Amniotic epithelial cell (primary cell): Measurements from ENCODE around the gene PROX2.

Experiments used
- DNase-seq: peaks from one replicate; pipeline ENCODE4 v3.0.0-alpha.2; 2010; ENCODE audit warnings: low read depth

The PROX2 gene

DNA sequence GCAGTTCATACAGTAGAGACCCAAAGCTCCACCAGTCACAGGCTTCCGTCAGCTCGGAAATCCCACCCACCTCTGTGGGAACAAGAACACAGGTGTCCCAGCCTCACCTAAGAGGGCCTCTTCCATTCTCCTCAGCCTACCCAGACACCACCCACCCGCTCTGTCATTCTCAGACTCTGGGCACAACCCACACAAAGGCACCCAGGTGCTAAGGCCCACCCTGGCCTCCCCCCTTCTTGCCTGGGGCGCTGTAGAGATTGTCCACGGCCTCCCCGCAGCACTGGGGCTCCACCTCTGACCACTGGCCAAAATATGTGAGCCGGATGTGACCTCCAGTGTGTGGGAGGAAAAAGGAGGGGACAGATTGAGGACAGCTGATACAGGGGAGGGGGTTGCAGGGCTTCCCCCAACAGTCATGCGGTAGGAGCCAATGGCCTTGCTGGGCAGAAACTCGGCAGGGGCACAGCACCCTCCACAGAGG is 33.0 kb upstream of the PROX2 start:
- no peak for DNase-seq

DNA sequence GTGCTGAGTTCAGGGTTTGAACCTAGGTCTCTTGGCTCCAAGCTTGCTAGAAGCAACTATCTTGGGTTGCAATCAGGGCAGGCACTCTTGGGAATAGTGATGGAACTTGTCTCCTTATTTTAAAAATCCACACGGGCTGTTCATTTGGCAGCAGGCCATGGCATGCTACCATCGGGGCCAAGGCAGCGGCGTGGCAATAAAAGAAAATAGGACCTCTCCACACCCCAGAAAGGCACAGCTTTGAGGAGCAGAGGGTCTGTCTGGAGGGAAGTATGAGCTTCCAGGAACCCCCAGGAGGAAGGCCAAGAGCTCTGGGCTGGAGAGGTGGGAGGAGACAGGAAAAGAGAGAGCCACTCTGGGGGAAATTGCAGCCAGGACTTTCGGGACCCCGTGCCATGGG is 31.8 kb upstream of the PROX2 start:
- DNase-seq = no peak

DNA sequence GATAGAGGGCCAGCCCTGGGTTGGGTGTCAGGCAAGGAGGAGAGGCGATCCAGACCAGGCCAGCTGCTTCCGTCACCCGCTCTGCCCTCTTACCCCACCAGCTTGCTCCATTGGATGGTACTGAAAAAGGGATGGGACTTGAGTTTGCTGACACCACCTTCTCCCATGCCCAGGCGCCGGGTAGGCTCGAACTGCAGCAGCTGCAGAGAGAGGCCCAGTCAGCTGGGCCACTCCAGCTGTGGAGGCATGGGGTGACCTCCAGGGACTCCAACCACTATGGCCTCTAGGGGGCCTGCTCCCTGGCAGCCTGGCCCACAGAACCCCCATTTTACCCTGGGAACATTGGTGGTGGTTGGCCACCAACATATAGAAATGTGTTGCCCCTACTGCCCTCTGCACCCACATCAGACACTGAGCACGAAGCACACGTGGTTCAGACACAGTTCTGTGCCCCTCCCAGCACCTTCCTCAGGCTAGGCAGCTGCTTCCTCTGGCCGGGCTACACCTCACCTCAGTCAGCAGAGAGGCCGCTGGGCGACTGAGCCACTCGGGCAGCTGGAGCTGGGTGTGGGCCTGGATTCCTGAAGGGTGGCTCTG is 31.1 kb upstream of the PROX2 start:
- DNase-seq = no peak

DNA sequence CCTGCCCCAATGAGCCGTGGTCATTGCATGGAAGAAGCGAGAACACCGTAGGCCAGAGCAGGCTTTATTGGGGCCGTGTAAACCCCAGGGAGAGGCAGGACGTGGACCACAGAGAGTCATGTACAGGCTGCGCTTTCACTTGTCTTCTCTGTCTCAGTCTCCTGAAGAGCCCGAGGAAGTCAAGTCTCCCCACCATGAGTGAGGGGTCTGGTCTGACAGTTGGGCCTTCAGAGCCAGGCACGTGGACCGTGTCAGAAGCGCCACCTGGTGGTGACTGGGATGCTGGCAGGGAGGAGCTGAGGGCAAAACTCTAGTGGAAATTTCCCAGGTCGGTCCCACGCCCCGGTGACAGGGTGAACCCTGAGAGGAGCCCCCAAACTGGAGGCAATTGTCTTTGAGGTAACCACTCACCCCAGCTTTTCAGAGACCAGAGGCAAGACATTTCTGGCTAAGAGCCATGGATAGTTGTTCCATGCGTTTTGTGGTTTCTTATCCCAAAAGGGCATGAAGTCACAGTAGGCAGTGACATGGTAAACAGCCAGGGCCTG is 29.7 kb upstream of the PROX2 start:
- DNase-seq = peak; percentile 33

DNA sequence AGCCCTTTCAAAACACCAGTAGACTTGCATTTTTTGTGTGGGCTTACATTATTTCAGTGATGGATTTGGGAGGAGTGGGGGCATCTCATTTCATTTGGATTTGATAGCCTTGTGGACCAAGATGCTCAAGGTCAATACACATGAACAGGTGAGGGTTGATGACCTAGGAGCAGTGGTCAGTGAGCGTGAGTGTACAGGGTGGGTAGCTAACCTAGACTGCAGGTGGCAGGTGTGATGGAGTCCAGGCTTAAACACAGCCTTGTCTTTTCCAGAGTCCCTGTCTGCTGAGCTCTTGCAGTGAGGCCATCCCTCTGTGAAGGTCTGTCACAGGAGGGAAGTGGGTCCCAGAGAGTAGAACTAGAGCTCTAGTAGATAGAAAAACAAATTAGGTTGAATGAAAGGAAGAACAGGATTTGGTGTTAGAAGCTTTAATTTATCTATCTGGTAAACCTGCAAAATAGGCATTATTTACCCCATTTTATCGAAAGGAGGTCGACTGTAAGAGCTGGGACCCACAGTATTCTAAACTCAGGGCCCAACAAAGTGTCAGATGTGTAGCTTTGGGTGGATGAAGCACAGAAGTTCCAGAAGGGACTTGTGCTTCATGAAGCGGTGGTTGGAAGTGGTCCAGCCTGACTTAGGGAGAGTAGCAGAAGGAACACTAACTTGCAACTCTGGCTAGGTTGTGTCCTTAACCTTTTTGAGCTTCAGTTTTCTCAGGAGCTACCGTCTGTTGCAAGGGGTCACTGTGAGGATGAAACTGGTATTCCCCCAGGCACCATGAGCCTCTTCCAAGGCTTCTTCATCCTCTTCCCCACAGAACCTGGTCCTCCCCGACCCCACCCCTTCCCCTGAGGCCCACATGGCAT is 28.9 kb upstream of the PROX2 start:
- DNase-seq = no peak

DNA sequence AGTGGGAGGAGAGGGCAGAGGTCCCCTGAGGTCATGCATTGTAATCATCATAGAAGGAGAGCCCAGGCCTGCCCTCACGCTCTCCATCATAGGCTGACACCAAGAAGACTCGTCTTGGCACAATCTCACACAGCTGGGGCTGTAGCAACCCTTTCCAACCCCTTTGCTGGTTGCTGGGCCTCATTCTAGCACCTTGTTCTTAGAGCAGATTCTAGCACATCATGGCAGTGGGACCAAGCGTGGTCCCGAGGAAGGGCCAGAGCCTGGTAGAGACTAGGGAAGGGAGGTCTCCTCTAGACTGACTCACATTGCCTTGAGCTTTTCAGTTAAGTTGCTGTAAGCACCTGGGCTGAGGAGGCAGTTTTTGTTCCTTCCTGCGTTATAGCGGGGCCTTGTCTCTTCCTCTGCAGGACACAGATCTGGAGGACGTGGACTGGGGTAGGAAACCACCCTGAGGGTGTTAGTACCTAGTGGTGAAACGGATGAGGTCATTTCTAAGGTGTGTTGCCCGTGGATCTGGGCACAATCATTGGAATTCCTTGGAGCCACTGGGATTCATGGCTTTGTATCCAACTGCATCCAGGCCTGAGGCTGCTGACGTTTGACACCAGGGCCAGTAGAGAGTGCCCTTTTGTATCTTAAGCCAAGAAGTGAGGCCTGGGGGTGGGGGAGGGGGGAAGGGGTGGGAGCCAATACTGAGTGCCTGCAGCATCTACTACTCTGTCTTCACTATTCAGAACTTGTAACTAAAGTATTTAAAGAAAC is 27.2 kb upstream of the PROX2 start:
- no peak for DNase-seq

DNA sequence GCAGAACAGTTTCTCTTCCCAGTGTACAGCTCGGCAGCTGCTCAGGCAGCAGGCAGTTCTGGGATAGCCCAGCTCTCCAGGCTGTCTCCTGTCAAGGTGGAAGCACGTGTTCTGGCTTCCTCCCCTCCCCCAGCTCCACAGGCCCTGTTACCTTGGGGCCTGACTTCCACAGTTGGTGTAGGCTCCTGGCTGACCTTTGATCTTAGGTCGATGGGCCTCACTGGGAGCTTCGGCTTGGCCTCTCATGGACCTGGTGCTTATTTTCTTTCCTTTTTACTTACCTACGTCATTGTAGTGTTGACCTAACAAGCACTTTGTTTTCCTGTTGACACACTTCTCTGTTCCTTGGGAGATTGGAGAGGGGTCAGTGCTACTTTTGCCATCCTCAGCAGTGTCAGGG is 22.7 kb upstream of the PROX2 start:
- no peak for DNase-seq

DNA sequence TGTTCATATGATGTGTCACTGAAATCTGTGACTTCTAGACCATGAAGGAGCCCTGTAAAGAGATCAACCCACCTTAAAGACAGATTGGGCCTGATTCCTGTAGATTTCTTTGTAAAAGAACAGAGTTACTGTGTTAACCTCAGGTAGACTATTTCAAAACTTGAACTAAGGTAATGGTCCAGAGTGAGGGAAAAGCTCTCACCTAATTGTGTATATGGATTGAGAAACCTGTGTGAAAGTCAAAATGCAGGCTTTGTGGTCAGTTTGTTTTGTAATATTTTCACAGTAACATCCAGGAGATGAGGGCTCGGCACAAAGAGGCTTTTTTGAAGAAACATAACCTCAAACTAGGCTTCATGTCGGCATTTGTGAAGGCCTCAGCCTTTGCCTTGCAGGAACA is 22.1 kb upstream of the PROX2 start:
- no peak for DNase-seq

DNA sequence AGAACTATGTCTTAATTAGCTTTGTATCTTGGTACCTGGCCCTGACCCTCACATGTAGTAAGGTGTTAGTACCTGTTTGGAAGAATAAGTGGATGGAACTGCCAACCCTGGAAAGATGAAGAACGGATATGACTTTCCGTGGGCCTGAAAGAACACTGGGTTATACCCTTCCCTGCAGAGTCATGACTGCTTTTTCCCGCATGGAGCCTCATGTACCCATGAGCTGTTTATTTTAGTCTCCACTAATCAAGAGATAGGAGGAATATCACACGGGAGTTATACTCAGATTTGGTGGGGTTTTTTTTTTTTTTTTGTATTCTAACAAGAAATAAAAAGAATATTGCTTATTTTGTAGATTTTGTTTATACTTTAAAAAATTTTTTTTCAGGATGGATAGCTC is 21.7 kb upstream of the PROX2 start:
- DNase-seq = no peak

DNA sequence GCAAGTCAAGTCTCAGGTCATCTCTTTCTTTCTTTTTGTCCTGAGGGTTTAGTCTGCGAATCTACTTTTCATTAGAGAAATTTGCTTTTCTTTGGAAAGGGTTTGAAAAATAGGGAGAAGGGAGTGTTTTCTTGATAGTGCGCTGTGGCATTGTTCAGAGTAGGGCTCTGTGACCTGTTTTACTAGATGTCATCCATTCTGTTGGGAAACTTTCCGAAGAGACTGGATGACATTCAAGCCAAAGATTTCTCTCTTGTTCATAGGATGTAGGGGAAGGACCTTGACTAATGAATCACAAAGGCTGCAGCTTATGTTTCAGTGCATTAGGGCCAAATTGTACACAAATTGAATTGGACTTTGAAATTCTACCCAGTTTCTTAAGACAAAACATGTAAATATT is 20.5 kb upstream of the PROX2 start:
- DNase-seq = no peak

DNA sequence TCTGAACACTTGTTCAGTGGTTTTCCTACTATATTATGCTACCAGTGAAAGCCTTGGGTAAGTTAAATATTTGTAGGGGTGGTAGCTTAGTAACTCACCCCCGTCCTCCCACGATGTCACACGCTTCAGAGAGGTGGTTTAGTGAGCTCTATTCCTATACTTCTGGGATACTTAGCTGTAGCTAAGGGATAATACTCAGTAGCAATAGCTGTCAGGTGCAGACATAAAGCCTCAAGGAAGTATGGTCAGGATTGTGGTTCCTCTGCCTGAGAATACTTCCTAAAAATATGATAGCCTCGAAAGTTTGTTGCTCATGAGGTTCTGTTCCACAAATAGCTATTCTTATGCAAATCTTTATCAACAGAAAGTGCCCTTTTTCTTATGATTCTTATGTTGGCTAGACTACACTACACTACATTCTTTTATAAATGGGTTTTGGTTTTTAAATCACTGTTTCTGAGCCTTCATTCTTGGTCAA is 17.7 kb upstream of the PROX2 start:
- no peak for DNase-seq

DNA sequence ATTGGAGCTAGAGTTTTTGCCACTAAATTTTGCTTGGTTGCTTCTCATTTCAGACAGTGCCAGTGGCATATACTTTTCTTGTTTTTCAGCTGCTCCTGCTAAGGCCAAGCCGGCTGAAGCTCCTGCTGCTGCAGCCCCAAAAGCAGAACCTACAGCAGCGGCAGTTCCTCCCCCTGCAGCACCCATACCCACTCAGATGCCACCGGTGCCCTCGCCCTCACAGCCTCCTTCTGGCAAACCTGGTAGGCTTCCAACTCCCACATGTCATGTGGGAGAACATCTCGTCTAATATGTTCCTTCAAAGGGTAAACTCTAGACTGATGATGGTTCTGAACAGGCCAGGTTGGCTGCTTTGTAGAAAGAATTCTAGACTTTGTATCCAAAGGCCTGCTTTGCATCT is 16.8 kb upstream of the PROX2 start:
- DNase-seq = no peak

DNA sequence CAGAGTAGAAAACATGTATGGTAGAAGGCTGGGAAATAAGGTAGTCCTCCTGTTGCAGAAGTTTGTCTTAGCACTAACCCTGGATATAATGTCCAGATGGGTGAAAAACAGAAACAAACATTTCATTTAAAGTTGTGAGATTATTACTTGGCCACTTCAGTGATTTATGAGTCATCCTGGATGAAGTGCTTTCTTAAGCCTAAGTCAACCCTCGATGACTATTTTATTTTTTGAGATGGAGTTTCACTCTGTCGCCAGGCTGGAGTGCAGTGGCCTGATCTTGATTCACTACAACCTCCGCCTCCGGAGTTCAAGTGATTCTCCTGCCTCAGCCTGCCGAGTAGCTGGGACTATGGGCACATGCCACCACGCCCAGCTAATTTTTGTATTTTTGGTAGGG is 15.9 kb upstream of the PROX2 start:
- DNase-seq = peak; percentile 51

DNA sequence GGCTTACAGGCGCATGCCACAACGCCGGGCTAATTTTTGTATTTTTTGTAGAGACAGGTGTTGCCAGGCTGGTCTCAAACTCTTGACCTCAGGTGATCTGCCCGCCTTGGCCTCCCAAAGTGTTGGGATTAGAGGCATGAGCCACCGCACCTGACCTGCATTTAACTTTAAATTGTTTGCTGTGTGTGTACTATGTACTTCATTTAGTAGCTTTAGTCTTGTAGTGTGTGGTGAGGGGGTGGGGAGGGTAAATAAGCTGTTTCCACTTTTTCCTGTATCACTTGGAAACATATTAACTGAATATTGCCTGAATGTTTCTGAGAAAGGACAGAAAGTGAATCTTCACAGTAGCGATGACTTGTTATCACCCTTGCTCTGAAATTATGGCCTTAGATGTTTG is 14.3 kb upstream of the PROX2 start:
- DNase-seq = no peak

DNA sequence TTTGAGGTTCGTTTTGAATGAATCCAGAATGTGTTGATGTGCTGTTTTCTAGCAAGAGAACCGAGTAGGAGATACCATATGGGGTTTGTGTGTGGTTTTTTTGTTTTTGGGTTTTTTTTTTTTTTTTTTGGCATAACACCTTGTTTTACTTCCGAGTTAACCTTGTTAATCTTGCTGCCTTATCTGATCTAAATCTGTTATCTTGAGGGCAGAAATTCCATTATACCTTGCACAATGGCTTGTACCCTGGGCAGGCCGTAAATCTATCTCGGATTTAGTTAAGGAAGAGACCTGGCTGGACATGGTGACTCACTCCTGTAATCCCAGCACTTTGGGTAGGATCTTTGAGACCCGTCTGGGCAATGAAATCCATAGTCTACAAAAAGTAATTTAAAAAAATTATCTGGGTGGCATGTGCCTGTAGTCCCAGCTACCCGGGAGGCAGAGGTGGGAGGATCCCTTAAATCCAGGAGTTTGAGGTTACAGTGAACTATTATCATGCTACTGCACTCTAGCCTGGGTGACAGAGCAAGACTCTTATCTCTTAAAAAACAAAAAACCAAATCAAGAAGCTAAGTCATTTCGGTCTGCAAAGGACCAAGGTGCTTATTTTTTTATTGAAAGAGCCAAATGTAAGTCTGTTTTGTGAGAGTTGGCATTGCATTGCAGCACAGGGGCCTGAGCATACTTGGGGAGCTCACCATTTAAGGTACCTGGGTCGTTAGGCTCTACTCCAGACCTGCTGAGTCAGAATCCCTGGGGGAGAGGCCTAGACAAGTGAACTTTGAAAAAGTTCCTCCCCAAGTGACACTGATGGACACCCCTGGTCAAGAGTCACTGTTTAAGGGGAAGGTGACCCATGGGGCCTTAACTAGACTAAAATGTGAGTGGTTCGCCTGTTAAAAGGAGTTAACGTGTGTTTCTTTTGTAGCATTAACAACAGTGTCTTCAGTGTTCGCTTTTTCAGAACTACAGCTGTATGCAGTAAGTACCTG is 12.5 kb upstream of the PROX2 start:
- peak; percentile 83 for DNase-seq

DNA sequence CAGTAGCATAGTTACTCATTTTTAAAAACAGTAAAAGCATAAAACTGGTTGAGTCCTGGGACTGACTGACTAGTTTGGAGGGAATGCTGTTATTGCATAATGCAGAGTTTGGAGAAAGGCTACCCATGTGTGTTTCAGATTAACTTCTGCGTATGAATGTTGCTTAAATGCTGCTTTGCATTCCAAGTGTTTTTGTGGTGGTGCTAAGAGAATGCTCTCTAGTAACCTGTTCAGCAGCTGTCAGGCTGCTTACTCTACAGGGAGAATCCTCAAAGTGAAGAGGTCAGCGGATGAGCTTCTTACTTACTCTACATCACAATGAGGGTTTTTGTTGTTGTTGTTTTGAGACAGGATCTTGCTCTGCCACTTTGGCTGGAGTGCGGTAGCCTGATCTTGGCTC is 10.1 kb upstream of the PROX2 start:
- DNase-seq = peak; percentile 98

DNA sequence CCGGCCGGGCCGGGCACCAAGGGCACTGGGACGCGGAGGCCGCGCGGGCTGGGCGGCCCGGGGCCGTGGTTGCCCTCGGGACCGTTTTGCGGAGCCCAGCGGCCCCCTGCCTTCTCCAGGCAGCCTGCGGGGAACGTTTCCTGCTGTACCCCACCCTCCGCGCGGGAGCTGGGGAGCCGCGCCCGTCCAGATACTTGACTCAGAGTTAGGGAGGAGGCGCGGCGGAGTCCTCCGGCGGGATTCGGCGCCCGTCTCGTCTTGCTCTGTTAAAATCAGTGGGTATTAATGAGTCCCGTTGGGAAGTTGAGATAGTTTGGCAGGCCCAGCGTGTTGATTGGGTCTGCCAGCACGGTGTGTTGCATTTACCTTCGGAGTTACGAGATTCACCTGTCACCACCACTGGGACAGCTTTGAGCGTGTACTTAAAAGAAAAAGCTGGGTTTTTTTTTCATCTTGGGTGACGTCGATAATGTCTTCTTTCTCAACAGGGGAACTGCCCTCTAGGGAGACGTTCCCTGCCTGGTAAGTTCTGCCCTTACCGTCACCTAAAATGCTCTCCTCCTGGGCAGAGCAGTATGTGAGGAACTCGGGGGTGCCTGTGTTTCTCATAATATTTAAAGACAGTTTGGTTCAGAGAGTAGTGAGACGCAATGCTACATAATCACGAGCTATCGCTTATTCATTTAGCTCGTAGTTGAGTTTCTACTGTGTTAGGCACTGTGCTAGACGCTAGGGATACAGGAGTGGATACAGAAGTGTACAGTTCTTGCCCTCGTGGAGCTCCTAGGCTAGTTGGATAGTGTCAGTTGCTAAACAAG is 6.4 kb upstream of the PROX2 start:
- peak; percentile 47 for DNase-seq

DNA sequence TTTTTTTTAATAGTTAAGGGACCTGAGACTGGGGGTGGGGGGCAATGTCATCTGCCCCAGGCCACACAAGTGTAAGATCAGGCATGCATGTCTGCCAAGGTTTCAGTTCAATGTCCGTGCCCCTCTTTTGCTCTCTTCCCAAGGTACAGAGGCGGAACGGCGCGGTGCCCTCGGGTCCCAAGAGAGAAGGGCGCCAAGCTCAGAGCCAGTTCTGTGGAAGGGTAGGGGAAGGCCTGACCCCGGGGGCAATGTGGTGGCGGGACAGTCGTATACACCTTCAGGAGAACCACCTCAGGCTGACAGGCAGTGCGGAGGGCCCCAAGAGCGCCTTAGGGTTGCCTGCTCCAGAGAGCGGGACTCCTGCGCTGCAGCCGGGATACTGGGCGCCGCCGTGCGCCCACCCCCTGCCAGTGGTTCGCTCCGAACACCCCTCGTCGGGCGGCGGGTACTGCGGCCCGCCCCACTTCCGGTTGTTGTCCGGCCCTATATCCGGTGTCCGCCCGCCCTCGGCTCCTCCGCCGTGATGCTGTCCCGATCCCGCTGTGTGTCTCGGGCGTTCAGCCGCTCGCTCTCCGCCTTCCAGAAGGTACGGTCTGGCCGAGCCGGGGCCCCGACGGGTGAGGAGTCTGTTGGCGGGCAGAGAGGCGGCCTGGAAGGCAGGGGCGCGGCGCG is 5.6 kb upstream of the PROX2 start, which contains the start of gene DLST:
TSS of gene DLST (plus strand) at position 486 of the 672 bp plus-strand sequence. CDS start at position 524, 38 bp downstream.
- peak; percentile 83 for DNase-seq

DNA sequence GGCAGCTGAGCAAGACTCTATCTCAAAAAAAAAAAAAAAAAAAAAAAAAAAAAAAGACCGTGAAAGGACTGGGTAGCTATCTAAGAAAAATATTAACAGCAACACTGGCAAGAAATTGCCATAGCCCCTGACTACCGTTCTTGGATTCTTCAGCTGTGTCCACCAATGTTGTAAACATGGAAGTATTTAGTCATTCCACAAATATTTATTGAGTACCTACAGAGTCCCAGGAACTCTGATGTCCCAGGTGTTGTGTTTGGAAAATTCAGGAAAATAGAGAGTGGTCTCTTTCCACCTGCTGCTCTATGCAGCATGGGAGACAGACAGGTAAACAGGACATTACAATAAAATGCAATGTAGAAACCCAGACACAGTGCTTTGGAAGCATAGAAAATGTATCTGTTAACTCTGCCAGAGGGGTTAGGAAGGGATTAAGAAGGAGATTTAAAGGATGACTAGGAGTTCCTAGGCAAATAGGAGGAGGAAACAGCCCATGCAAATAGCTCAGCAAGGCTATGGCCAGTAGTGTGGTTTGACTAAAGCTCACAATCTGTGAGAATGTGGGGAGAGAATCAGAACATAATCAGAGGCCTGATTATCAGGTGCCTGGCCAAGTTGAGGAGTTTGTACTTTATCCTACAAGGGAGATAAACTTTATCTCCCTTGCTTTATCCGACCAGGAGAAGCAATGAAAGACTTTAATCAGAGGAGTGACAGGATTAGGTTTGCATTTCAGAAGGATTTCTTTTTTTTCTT is 3.7 kb upstream of the PROX2 start:
- DNase-seq = peak; percentile 97
